Calu3 (cell line): ENCODE measurements around the gene MARVELD3. TPM values are rescaled to one million over a fixed set of nuclear protein-coding genes. Genes with fewer than 3 reads are reported as not detected.
"Not testable (repeated sequence)": the region's sequence is repeated elsewhere in the genome, so short reads cannot be mapped to it uniquely, and the experiment has no call there.

Experiments used
- BruUV-seq: library from RNA; stranded (reverse); fragments of 400-500 nt; replicated peaks from 2 replicates; lab custom pipeline; 2021; lab: Mats Ljungman, UMichigan
- CTCF ChIA-PET: fragments of 300-600 bp; sonication (Branson Sonifier 250); formaldehyde crosslinking; loops from one replicate; lab custom pipeline; 2022; ENCODE audit warnings: antibody characterized with exemption; lab: Charles Lee
- DNase-seq: peaks from one replicate; pipeline ENCODE4 v3.0.0; 2022
- H3K27ac Mint-ChIP-seq: one replicate; pipeline ENCODE4 v1.8.0; 2022; ENCODE audit warnings: mixed read lengths; ENCODE audit not compliant: unreplicated experiment
- H3K27me3 Mint-ChIP-seq: one replicate; pipeline ENCODE4 v1.8.0; 2022; ENCODE audit warnings: mixed read lengths; ENCODE audit not compliant: unreplicated experiment
- H3K36me3 Mint-ChIP-seq: one replicate; pipeline ENCODE4 v1.8.0; 2022; ENCODE audit warnings: mild to moderate bottlenecking, moderate library complexity, mixed read lengths; ENCODE audit not compliant: insufficient read depth, unreplicated experiment
- H3K4me1 Mint-ChIP-seq: one replicate; pipeline ENCODE4 v1.8.0; 2022; ENCODE audit warnings: mild to moderate bottlenecking, low read depth, mixed read lengths; ENCODE audit not compliant: unreplicated experiment
- H3K4me3 Mint-ChIP-seq: one replicate; pipeline ENCODE4 v1.8.0; 2022; ENCODE audit warnings: mild to moderate bottlenecking, low read depth, moderate library complexity, mixed read lengths; ENCODE audit not compliant: unreplicated experiment
- H3K9me3 Mint-ChIP-seq: one replicate; pipeline ENCODE4 v1.8.0; 2022; ENCODE audit warnings: low read depth, mixed read lengths; ENCODE audit not compliant: unreplicated experiment
- intact Hi-C: fragments of 100-400 bp; cut with micrococcal nuclease; formaldehyde crosslinking; loops from one replicate; pipeline ENCODE4 v1.10.0; 2022; ENCODE audit not compliant: unreplicated experiment
- total RNA-seq: library from RNA; stranded (reverse); gene quantifications from 2 replicates; pipeline ENCODE4 v1.2.3, GENCODE V29; 2022
- TF ChIP-seq, protein P1 (sequence below): fragments of 200-600 bp; IDR thresholded peaks from one replicate; pipeline ENCODE4 v1.8.0; 2022; ENCODE audit warnings: antibody characterized with exemption; ENCODE audit not compliant: unreplicated experiment

MARVELD3 gene
- total RNA-seq, 1 experiment from 2014 or later = 38.4 TPM

DNA sequence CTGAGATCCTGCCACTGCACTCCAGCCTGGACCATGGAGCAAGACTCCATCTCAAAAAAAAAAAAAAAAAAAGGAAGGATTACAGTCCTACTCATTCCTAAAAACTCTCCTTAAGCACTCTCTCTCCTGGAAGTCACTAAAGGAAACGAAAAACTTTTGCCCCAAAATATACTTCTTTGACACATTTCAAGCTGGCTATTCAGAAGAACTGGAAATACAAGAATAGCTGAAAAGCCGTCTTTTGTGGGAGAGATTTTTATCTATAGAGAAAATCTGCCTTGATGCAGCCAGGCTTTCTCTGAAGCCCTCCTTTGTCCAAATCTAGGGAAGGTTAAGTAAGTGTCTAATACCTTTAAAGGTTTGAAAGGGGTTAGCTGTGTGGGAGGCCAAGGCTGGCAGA is 16.9 kb upstream of the MARVELD3 start:
- no peak for DNase-seq
- BruUV-seq = no TSS peak
- Mint-ChIP-seq H3K4me3 (no peak overlapping the region), H3K27me3 (no peaks in the 10 kb centered on the region), H3K36me3 (no peaks in the 10 kb centered on the region), H3K9me3 (no peaks in the 10 kb centered on the region), H3K27ac (no peak overlapping the region), H3K4me1 (peaks cover 26% of the 10 kb centered on the region)
- CTCF ChIA-PET = interaction anchor here (0.6 to 5.2 kb wide), 7 partner anchors 41 to 297 kb away, joined by 3 to 144 read pairs (median 4); no protein-coding TSS in a partner anchor
- intact Hi-C loops = loop anchor here (5.0 kb wide), 1 partner anchor 127 kb away; no protein-coding TSS in a partner anchor
- TF ChIP-seq, protein P1, sequence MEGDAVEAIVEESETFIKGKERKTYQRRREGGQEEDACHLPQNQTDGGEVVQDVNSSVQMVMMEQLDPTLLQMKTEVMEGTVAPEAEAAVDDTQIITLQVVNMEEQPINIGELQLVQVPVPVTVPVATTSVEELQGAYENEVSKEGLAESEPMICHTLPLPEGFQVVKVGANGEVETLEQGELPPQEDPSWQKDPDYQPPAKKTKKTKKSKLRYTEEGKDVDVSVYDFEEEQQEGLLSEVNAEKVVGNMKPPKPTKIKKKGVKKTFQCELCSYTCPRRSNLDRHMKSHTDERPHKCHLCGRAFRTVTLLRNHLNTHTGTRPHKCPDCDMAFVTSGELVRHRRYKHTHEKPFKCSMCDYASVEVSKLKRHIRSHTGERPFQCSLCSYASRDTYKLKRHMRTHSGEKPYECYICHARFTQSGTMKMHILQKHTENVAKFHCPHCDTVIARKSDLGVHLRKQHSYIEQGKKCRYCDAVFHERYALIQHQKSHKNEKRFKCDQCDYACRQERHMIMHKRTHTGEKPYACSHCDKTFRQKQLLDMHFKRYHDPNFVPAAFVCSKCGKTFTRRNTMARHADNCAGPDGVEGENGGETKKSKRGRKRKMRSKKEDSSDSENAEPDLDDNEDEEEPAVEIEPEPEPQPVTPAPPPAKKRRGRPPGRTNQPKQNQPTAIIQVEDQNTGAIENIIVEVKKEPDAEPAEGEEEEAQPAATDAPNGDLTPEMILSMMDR = no peak

GRCh38 chr16:71610447-71610846 is 15.5 kb upstream of the MARVELD3 start:
- H3K27ac Mint-ChIP-seq = no peak overlapping the region
- peaks cover 26% of the 10 kb centered on the region for H3K4me1 Mint-ChIP-seq
- no peaks in the 10 kb centered on the region for H3K27me3 Mint-ChIP-seq
- intact Hi-C loops = loop anchor here (2.0 kb wide), 2 partner anchors 34 to 110 kb away; no protein-coding TSS in a partner anchor
- H3K9me3 Mint-ChIP-seq = no peaks in the 10 kb centered on the region
- H3K4me3 Mint-ChIP-seq = no peak overlapping the region
- CTCF ChIA-PET = interaction anchor here (0.7 to 5.2 kb wide), 16 partner anchors 15 to 351 kb away, joined by 3 to 144 read pairs (median 5); partner anchors contain the start of genes CHST4 and MARVELD3
- H3K36me3 Mint-ChIP-seq = no peaks in the 10 kb centered on the region
- TF ChIP-seq, protein P1 = no peak
- no peak for DNase-seq
- no TSS peak for BruUV-seq

DNA sequence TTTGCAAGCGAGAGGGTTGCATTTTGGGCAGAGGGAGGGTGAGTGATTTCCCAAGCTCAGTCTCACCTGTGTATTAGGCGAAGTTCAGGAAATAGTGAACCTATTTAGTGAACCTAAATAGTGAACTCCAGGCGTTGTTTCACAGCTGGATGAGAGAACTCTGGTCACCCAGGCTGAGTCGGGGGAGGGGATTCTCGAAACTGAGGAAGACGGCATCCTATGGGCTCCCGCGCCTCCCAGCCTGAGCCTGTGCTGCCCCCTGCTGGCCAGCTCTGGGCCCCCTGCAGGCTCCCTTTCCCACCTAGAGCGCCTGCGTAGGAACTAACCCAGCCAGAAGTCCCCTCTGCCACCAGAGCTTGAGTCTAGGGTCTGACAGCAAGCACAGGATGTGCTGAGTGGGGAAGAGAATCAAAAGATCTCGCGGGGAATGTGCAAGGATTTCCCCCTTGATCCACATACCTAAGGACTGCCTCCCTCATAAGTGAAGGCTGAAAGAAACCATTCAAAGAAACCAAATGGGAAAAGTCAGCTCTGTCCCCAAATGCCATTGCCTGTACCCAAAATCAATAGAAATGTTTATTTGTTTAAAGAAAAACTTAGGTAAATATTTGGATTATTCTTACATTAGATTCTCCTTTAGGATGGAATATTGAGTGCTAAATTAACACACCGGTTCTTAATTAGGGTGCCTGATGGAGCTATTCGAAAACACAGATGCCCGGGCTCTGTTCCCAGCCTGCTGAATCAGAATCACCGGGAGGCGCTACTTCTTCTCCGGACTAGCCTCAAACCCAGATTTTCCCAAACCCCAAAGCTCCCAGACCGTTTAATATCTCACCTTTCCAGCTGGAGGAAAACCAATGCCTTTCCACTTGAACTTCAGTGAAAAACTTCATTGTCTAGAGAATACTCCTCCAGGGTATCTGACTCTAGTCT is 14.8 kb upstream of the MARVELD3 start:
- CTCF ChIA-PET = interaction anchor here (0.7 to 5.2 kb wide), 16 partner anchors 15 to 350 kb away, joined by 3 to 144 read pairs (median 5); partner anchors contain the start of genes CHST4 and MARVELD3
- H3K27ac Mint-ChIP-seq = no peak overlapping the region
- no TSS peak for BruUV-seq
- TF ChIP-seq, protein P1 = peak; percentile 98
- H3K4me3 Mint-ChIP-seq = peak overlapping the region; percentile 24
- H3K4me1 Mint-ChIP-seq = peaks cover 26% of the 10 kb centered on the region
- intact Hi-C loops = loop anchor here (1.0 to 2.0 kb wide), 4 partner anchors 34 to 199 kb away; no protein-coding TSS in a partner anchor
- DNase-seq = peak; percentile 95
- no peaks in the 10 kb centered on the region for H3K9me3 Mint-ChIP-seq
- no peaks in the 10 kb centered on the region for H3K27me3 Mint-ChIP-seq
- H3K36me3 Mint-ChIP-seq = no peaks in the 10 kb centered on the region

- BruUV-seq, H3K36me3 Mint-ChIP-seq, H3K4me3 Mint-ChIP-seq, intact Hi-C loops, DNase-seq, H3K9me3 Mint-ChIP-seq, H3K27ac Mint-ChIP-seq: not testable (repeated sequence)
- CTCF ChIA-PET = interaction anchor here (0.7 to 0.8 kb wide), 3 partner anchors 11 to 38 kb away, joined by 3 to 4 read pairs (median 4); partner anchors contain the start of genes MARVELD3 and TAT
- peaks cover 13% of the 10 kb centered on the region for H3K27me3 Mint-ChIP-seq
- peaks cover 11% of the 10 kb centered on the region for H3K4me1 Mint-ChIP-seq
These were observed 11.0 kb upstream of the MARVELD3 start for GRCh38 chr16:71614956-71615355.
